HG03575 (cell line): Measurements from ENCODE around the gene LIPC.

Experiments
- ATAC-seq: cut with Tn5 transposase; IDR thresholded peaks from one replicate; pipeline ENCODE4 v1.9.1; 2021; ENCODE audit not compliant: unreplicated experiment, insufficient number of reproducible peaks, low FRiP score; ENCODE audit errors: extremely low read depth

LIPC gene

GRCh38 chr15:58447271-58448010 is 15.7 kb downstream of the LIPC start:
- no peak for ATAC-seq

- no peak for ATAC-seq
Measured at GRCh38 chr15:58448331-58448730, 16.5 kb downstream of the LIPC start.

- no peak for ATAC-seq
Measured at GRCh38 chr15:58448906-58449305, 17.1 kb downstream of the LIPC start.

GRCh38 chr15:58451826-58452225 is 20.0 kb downstream of the LIPC start:
- ATAC-seq: no peak

GRCh38 chr15:58452775-58453174 is 21.0 kb downstream of the LIPC start:
- no peak for ATAC-seq

GRCh38 chr15:58453931-58454793 is 22.4 kb downstream of the LIPC start:
- ATAC-seq: no peak

- ATAC-seq: no peak
Measured at GRCh38 chr15:58454950-58455401, 23.2 kb downstream of the LIPC start.

GRCh38 chr15:58457466-58457965 is 25.7 kb downstream of the LIPC start:
- ATAC-seq: peak; percentile 56

- no peak for ATAC-seq
Measured at GRCh38 chr15:58458076-58458475, 26.3 kb downstream of the LIPC start.

- ATAC-seq: no peak
Measured at GRCh38 chr15:58459045-58459444, 27.3 kb downstream of the LIPC start.

GRCh38 chr15:58459560-58459959 is 27.8 kb downstream of the LIPC start:
- ATAC-seq: no peak

GRCh38 chr15:58460116-58460790 is 28.5 kb downstream of the LIPC start:
- ATAC-seq: no peak

- no peak for ATAC-seq
Measured at GRCh38 chr15:58460872-58461271, 29.1 kb downstream of the LIPC start.

GRCh38 chr15:58462547-58462946 is 30.8 kb downstream of the LIPC start:
- no peak for ATAC-seq

- no peak for ATAC-seq
Measured at GRCh38 chr15:58462973-58463663, 31.3 kb downstream of the LIPC start.

GRCh38 chr15:58463815-58464650 is 32.2 kb downstream of the LIPC start:
- ATAC-seq: no peak

GRCh38 chr15:58465070-58465469 is 33.3 kb downstream of the LIPC start:
- no peak for ATAC-seq

GRCh38 chr15:58465866-58466517 is 34.2 kb downstream of the LIPC start:
- no peak for ATAC-seq
